ENCODE data around the gene CEACAM21.

The CEACAM21 gene

DNA sequence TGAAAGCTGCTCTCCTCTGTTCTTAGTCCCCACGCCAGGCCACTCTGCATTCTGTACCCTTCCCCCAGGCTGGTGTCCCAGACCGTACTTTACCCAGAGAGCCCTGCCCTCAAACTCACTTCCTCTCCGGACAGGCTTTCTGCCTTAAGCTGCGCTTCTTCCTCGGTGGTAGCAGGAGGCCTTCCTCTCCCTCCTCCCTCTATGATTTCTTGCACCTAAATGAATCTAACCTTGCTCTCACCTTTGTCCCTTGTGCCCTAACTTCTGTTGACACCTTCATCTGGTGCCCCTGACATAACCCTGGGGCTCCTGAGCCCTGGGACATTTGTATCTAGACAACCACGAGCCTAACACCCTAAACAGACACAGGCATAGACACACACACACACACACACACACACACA is 29.6 kb upstream of the CEACAM21 start:
- Histone ChIP-seq H4K20me1 (ENCODE audit: insufficient read depth, low read length) (no peaks in the 10 kb centered on the region), H3K27me3 (ENCODE audit: low read depth, low read length) (no peaks in the 10 kb centered on the region), H3K36me3 (replicated peaks; ENCODE audit: low read depth, low read length) (no peaks in the 10 kb centered on the region), H3K4me2 (ENCODE audit: low read length) (peak overlapping the region; percentile 61), H3K27ac (ENCODE audit: low read length) (no peak overlapping the region), H3K79me2 (ENCODE audit: low read length) (no peaks in the 10 kb centered on the region), H3K4me3 (ENCODE audit: low read length) (peak overlapping the region; percentile 35), H3K4me1 (ENCODE audit: low read length) (peaks cover 47% of the 10 kb centered on the region), H3K9me3 (ENCODE audit: insufficient read depth, low read length) (no peaks in the 10 kb centered on the region), H3K9ac (ENCODE audit: low read length) (peak overlapping the region; percentile 12; the same call in 1 of the 2 replicates), H2AFZ (ENCODE audit: low read depth, low read length) (peak overlapping the region; percentile 93)
- TF ChIP-seq EZH2phosphoT487 (IDR thresholded peaks at IDR 0.05; ENCODE audit: low read depth): no peak
- TF ChIP-seq CTCF (IDR thresholded peaks at IDR 0.05; ENCODE audit: low read depth, low read length): no peak

- Histone ChIP-seq H3K27me3 (ENCODE audit: low read depth, low read length) (no peaks in the 10 kb centered on the region), H3K4me3 (ENCODE audit: low read length) (no peak overlapping the region), H3K79me2 (ENCODE audit: low read length) (no peaks in the 10 kb centered on the region), H4K20me1 (ENCODE audit: insufficient read depth, low read length) (no peaks in the 10 kb centered on the region), H3K9me3 (ENCODE audit: insufficient read depth, low read length) (no peaks in the 10 kb centered on the region), H2AFZ (ENCODE audit: low read depth, low read length) (no peak overlapping the region), H3K9ac (ENCODE audit: low read length) (no peak overlapping the region), H3K4me2 (ENCODE audit: low read length) (no peak overlapping the region; the same call in 1 of the 2 replicates), H3K27ac (ENCODE audit: low read length) (no peak overlapping the region), H3K4me1 (ENCODE audit: low read length) (peaks cover 47% of the 10 kb centered on the region), H3K36me3 (replicated peaks; ENCODE audit: low read depth, low read length) (no peaks in the 10 kb centered on the region)
- no peak for TF ChIP-seq CTCF (IDR thresholded peaks at IDR 0.05; ENCODE audit: low read depth, low read length)
Measured at GRCh38 chr19:41546961-41547360, 29.0 kb upstream of the CEACAM21 start.

DNA sequence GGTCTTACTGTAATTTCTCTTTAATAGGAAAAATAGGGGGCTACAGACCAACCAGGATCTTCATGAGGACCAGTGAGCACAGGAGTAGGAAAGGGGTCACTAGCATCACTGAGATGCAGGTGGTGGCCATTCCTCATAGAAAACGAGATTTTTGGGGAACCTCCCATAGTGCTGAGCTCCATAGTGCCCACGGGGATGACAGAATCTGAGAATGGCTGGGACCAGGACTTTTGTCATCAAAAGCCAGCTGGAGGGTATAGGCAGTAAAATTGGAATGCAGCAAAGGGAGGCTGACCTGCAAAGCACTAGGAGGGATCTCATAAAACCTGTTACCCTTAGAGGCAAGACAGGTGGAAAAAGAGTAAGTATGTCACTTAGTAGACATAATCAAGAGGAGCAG is 28.4 kb upstream of the CEACAM21 start:
- H3K79me2 ChIP-seq (ENCODE audit: low read length): no peaks in the 10 kb centered on the region
- H3K4me1 ChIP-seq (ENCODE audit: low read length): peaks cover 44% of the 10 kb centered on the region
- H3K27ac ChIP-seq (ENCODE audit: low read length): no peak overlapping the region
- H3K36me3 ChIP-seq (replicated peaks; ENCODE audit: low read depth, low read length): no peaks in the 10 kb centered on the region
- no peaks in the 10 kb centered on the region for H4K20me1 ChIP-seq (ENCODE audit: insufficient read depth, low read length)
- no peak overlapping the region for H2AFZ ChIP-seq (ENCODE audit: low read depth, low read length)
- H3K27me3 ChIP-seq (ENCODE audit: low read depth, low read length): no peaks in the 10 kb centered on the region
- no peak overlapping the region for H3K9ac ChIP-seq (ENCODE audit: low read length)
- H3K4me3 ChIP-seq (ENCODE audit: low read length): no peak overlapping the region
- no peak for TF ChIP-seq EZH2phosphoT487 (IDR thresholded peaks at IDR 0.05; ENCODE audit: low read depth)
- TF ChIP-seq CTCF (IDR thresholded peaks at IDR 0.05; ENCODE audit: low read depth, low read length): no peak
- no peaks in the 10 kb centered on the region for H3K9me3 ChIP-seq (ENCODE audit: insufficient read depth, low read length)
- no peak overlapping the region for H3K4me2 ChIP-seq (ENCODE audit: low read length)

DNA sequence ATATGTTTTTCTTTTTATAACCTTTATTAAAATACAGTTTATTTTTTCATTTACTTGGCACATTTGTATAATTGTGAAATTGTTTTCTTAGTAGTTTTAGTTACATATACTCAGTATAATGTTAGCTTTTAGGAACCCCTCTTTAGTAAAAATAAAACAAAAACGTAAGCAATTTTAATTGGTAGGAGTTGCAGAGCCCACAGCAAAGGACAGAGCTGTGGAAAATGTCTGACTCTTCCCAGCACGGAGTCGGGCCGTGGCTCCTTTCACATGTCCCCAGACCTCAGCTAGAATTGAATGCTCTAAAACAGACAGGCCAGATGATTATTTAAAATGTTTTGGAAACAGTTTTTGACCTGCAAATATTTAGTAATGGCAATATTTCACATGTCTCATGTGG is 27.9 kb upstream of the CEACAM21 start:
- Histone ChIP-seq H3K36me3 (replicated peaks; ENCODE audit: low read depth, low read length) (no peaks in the 10 kb centered on the region), H3K27me3 (ENCODE audit: low read depth, low read length) (no peaks in the 10 kb centered on the region), H3K4me3 (ENCODE audit: low read length) (no peak overlapping the region), H3K9ac (ENCODE audit: low read length) (no peak overlapping the region), H3K4me2 (ENCODE audit: low read length) (no peak overlapping the region), H3K9me3 (ENCODE audit: insufficient read depth, low read length) (no peaks in the 10 kb centered on the region), H3K4me1 (ENCODE audit: low read length) (peaks cover 42% of the 10 kb centered on the region), H3K27ac (ENCODE audit: low read length) (no peak overlapping the region), H4K20me1 (ENCODE audit: insufficient read depth, low read length) (no peaks in the 10 kb centered on the region), H2AFZ (ENCODE audit: low read depth, low read length) (no peak overlapping the region), H3K79me2 (ENCODE audit: low read length) (no peaks in the 10 kb centered on the region)
- TF ChIP-seq EZH2phosphoT487 (IDR thresholded peaks at IDR 0.05; ENCODE audit: low read depth): no peak
- TF ChIP-seq CTCF (IDR thresholded peaks at IDR 0.05; ENCODE audit: low read depth, low read length): no peak
